Inflammatory macrophage treated with lipopolysaccharide for 1 hour (primary cell): Measurements from ENCODE around the gene CT45A7.
"Not testable (repeated sequence)": the region's sequence is repeated elsewhere in the genome, so short reads cannot be mapped to it uniquely, and the experiment has no call there.

ENCODE experiments used
- DNase-seq, 2 donors: peaks; one replicate each; pipeline ENCODE4 v3.0.0-alpha.2; 2020 to 2022

Gene CT45A7, protein sequence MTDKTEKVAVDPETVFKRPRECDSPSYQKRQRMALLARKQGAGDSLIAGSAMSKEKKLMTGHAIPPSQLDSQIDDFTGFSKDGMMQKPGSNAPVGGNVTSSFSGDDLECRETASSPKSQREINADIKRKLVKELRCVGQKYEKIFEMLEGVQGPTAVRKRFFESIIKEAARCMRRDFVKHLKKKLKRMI

GRCh38 chrX:135837180-135837579, at the start of gene CT45A7:
Gene CT45A7 (minus strand): TSS chrX:135837280. CDS start chrX:135833533, 3,747 bp downstream.
- DNase-seq = not testable (repeated sequence)

DNA sequence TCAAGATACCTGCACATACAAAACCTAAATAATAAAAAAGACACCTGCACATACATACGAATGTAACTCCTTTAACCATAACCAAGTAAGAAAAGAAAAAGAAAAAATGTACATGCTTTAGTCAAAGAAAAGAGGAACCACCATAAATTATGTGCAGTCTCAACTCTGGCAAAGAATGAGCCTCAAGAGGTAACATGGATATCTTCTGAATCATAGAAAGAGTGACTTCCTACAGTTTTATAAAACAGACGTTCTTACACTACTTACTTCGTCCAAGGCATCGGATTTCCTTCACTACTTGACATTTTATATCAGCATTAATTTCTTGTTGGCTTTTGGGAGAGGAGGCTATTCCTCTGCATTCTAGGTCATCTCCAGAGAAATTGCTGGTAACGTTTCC, 45.7 kb upstream of the CT45A7 start:
- not testable (repeated sequence) for DNase-seq

DNA sequence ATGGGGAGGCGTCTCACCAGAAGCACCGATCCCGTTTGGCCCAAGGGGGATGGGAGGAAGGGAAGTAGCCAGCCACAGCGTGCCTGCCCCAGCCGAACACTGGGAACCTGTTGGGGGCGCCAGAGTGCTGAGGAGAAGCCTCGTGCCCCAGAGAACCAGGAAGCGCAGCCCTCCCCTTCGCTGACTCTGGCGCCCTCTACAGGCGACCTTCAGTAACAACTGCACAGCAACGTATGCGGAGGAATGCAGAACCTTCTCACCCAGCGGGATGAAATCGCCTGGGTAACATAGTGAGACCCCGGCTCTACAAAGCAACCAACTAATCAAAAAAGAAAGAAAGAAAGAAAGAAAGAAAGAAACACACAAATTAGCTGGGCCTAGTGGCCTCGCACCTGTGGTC, 34.6 kb upstream of the CT45A7 start, which contains the start of gene CT45A9:
Gene CT45A9, minus strand, starts transcription at position 101 of the 400 bp plus-strand sequence. CDS start 3,751 bp downstream, outside the sequence.
- DNase-seq = not testable (repeated sequence)

DNA sequence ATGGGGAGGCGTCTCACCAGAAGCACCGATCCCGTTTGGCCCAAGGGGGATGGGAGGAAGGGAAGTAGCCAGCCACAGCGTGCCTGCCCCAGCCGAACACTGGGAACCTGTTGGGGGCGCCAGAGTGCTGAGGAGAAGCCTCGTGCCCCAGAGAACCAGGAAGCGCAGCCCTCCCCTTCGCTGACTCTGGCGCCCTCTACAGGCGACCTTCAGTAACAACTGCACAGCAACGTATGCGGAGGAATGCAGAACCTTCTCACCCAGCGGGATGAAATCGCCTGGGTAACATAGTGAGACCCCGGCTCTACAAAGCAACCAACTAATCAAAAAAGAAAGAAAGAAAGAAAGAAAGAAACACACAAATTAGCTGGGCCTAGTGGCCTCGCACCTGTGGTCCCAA, 17.4 kb upstream of the CT45A7 start, which contains the start of gene CT45A8:
Gene CT45A8, minus strand, starts transcription at position 101 of the 400 bp plus-strand sequence. CDS start 3,755 bp downstream, outside the sequence.
- DNase-seq = not testable (repeated sequence)

- DNase-seq = not testable (repeated sequence)
These were observed 17.2 kb downstream of the CT45A7 start, which contains the start of gene CT45A2 for GRCh38 chrX:135819912-135820311. Gene CT45A2 (minus strand): TSS chrX:135820012. CDS start chrX:135816265, 3,747 bp downstream.

- DNase-seq = not testable (repeated sequence)
These were observed 34.4 kb downstream of the CT45A7 start, which contains the start of gene CT45A6 for GRCh38 chrX:135802687-135803086. Gene CT45A6 (minus strand): TSS chrX:135802787. CDS start chrX:135798993, 3,794 bp downstream.

DNA sequence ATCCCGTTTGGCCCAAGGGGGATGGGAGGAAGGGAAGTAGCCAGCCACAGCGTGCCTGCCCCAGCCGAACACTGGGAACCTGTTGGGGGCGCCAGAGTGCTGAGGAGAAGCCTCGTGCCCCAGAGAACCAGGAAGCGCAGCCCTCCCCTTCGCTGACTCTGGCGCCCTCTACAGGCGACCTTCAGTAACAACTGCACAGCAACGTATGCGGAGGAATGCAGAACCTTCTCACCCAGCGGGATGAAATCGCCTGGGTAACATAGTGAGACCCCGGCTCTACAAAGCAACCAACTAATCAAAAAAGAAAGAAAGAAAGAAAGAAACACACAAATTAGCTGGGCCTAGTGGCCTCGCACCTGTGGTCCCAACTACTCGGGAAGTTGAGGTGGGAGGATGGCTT, 51.7 kb downstream of the CT45A7 start, which contains the start of gene CT45A5:
Gene CT45A5, minus strand, starts transcription at position 101 of the 400 bp plus-strand sequence. CDS start 3,774 bp downstream, outside the sequence.
- not testable (repeated sequence) for DNase-seq
